ENCODE results near the gene NDOR1. TPM values are rescaled to one million over a fixed set of nuclear protein-coding genes. Genes with fewer than 3 reads are reported as not detected.

NDOR1 gene
- total RNA-seq, 1 donor from 2014 or later: 22.4 TPM

DNA sequence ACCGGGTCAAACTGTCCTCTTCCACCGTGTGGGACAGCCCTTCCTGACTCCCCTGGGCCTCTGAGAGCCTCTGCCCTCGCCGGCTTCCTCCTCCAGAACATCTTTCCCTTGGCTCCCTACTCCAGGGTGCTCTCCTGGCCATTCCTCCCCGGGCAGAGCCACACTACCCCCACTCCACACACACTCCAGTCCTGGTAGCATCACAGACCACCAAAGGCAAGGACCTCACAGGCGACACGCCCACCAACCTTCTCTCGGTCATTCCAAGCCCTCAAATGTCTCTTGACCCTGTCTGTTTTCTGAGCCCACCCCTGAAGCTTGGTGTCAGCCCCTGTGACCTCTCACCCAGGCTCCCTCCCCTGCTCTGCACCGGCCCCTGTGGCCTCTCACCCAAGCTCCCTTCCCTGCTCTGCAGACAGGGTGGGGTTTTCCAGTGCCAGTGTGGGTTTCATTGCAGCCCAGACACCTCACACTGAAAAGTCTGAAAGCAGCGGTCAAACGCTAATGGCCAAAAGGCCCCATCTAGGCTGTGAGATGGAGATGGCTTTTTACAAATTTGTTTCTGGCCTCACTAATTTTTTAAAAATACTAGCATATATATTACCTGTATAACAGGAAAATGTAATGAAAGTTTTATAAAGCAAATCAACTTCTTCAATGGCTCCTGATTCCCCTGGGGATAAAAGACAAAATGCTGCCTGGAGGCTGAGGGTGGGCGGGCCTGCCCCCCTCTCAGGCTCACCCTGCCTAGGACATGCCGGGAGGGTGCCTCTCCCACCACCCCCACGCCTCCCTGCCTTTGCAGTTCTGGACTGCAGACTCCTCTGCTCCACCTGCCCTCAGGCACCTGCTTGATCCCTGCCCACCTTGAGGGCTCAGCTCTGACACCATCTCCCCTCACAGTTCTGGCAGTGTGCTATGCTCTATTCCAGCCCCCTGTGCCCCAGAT lies 46.1 kb upstream of the NDOR1 start:
- peaks cover 91% of the 10 kb centered on the region for H3K27me3 Mint-ChIP-seq (ENCODE audit: low read depth)
- no peaks in the 10 kb centered on the region for H3K9me3 Mint-ChIP-seq

DNA sequence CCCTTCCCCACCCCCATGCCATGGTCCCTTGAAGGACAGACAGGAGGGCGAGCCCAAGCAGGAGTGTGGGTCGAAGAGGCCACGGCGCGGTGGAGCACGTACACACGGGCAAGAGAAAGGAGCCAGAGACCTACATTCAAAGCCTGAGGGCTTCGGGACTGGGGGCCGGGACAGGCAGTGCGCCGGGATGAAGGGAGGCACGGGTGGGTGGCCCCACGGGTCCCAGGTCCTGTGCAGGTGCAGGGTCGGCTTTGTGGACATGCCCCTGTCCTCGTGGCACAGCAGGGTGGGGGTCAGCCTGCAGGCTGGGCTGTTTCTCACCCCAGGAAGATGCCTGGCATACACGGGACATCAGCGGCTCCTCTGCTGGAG lies 45.5 kb upstream of the NDOR1 start:
- no peak overlapping the region for H3K27ac Mint-ChIP-seq
- peaks cover 91% of the 10 kb centered on the region for H3K27me3 Mint-ChIP-seq (ENCODE audit: low read depth)
- no peaks in the 10 kb centered on the region for H3K36me3 Mint-ChIP-seq
- TF ChIP-seq, protein P1, sequence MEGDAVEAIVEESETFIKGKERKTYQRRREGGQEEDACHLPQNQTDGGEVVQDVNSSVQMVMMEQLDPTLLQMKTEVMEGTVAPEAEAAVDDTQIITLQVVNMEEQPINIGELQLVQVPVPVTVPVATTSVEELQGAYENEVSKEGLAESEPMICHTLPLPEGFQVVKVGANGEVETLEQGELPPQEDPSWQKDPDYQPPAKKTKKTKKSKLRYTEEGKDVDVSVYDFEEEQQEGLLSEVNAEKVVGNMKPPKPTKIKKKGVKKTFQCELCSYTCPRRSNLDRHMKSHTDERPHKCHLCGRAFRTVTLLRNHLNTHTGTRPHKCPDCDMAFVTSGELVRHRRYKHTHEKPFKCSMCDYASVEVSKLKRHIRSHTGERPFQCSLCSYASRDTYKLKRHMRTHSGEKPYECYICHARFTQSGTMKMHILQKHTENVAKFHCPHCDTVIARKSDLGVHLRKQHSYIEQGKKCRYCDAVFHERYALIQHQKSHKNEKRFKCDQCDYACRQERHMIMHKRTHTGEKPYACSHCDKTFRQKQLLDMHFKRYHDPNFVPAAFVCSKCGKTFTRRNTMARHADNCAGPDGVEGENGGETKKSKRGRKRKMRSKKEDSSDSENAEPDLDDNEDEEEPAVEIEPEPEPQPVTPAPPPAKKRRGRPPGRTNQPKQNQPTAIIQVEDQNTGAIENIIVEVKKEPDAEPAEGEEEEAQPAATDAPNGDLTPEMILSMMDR (IDR thresholded peaks at IDR 0.05; ENCODE audit: unreplicated experiment): no peak
- H3K9me3 Mint-ChIP-seq: no peaks in the 10 kb centered on the region
- H3K4me1 Mint-ChIP-seq: peaks cover 5% of the 10 kb centered on the region
- DNase-seq (ENCODE audit: low spot score in 2 of 2, unreplicated experiment in 2 of 2): no peak
- no peak overlapping the region for H3K4me3 Mint-ChIP-seq

More for the DNA sequence above, 46.1 kb upstream of the NDOR1 start:
- H3K36me3 Mint-ChIP-seq: no peaks in the 10 kb centered on the region
- H3K4me1 Mint-ChIP-seq: peaks cover 5% of the 10 kb centered on the region
- TF ChIP-seq, protein P1 (IDR thresholded peaks at IDR 0.05; ENCODE audit: unreplicated experiment): no peak
- no peak overlapping the region for H3K27ac Mint-ChIP-seq
- DNase-seq (ENCODE audit: low spot score in 2 of 2, unreplicated experiment in 2 of 2): no peak
- H3K4me3 Mint-ChIP-seq: no peak overlapping the region

DNA sequence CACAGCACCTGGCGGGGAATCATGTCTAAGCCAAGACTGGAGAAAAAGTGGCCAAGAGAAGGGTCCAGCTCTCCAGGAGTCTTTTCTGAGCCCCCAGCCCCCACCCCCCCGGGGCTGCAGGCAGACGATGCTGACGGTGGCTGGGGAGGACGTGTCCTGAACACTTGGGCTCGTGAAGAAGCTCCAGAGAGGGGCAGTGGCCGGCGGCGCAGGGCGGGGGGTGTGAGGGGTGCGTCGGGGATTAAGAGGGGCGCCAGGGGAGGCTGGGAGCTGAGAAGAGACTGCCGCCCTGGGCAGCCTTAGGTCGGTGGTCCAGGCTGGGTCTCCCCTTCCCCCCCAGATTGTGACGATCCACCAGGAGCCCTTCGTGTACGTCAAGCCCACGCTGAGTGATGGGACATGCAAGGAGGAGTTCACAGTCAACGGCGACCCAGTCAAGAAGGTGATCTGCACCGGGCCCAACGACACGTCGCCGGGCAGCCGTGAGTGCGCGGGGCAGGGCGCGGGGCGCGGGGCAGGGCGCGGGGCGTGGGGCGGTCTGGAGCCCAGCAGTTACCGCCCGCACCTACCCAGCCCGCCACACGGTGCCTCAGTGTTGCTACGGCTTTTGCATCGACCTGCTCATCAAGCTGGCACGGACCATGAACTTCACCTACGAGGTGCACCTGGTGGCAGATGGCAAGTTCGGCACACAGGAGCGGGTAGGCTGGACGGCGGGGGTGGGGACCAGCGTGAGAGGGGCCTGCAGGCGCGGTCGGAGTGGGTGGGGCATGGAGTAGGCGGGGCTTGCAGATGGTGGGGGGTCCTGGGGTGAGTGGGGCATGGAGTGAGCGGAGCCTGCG lies 44.6 kb upstream of the NDOR1 start:
- H3K9me3 Mint-ChIP-seq: no peaks in the 10 kb centered on the region
- peaks cover 91% of the 10 kb centered on the region for H3K27me3 Mint-ChIP-seq (ENCODE audit: low read depth)
- peaks cover 5% of the 10 kb centered on the region for H3K4me1 Mint-ChIP-seq
- no peak overlapping the region for H3K27ac Mint-ChIP-seq
- H3K4me3 Mint-ChIP-seq: no peak overlapping the region
- TF ChIP-seq, protein P1 (IDR thresholded peaks at IDR 0.05; ENCODE audit: unreplicated experiment): no peak
- DNase-seq (ENCODE audit: low spot score in 2 of 2, unreplicated experiment in 2 of 2): no peak
- H3K36me3 Mint-ChIP-seq: no peaks in the 10 kb centered on the region

DNA sequence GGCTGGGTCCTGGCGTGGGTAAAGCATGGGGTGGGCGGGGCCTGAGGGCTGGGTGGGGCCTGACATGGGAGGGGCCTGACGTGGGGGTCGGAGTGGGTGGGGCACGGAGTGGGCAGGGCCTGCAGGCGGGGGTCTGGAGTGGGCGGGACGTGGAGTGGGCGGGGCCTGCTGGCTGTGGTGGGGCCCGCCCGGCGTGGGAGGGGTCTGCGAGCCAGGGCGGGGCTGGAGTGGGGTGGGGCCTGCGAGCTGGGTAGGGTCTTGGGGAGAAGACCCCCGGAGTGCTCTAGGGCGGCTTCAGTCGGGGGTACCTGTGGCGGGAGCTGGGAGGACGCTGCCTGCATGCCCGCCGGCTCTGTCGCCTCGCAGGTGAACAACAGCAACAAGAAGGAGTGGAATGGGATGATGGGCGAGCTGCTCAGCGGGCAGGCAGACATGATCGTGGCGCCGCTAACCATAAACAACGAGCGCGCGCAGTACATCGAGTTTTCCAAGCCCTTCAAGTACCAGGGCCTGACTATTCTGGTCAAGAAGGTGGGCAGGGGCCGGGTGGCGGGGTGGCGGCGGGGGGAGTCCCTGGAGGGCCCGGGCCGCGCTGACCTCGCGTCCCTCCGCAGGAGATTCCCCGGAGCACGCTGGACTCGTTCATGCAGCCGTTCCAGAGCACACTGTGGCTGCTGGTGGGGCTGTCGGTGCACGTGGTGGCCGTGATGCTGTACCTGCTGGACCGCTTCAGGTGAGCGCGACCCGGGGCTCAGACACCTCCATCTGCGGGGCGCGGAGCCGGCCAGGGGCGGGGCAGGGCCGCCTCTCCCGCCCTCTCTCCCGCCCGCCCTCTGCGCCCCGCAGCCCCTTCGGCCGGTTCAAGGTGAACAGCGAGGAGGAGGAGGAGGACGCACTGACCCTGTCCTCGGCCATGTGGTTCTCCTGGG lies 43.7 kb upstream of the NDOR1 start:
- H3K4me1 Mint-ChIP-seq: peaks cover 5% of the 10 kb centered on the region
- no peak overlapping the region for H3K27ac Mint-ChIP-seq
- DNase-seq (ENCODE audit: low spot score in 2 of 2, unreplicated experiment in 2 of 2): no peak
- H3K36me3 Mint-ChIP-seq: no peaks in the 10 kb centered on the region
- TF ChIP-seq, protein P1 (IDR thresholded peaks at IDR 0.05; ENCODE audit: unreplicated experiment): no peak
- peaks cover 91% of the 10 kb centered on the region for H3K27me3 Mint-ChIP-seq (ENCODE audit: low read depth)
- H3K4me3 Mint-ChIP-seq: peak overlapping the region; percentile 10
- H3K9me3 Mint-ChIP-seq: no peaks in the 10 kb centered on the region
